NCI-H1436 (cell line): Measurements from ENCODE around the gene SPAG16.
"Not testable (repeated sequence)": the region's sequence is repeated elsewhere in the genome, so short reads cannot be mapped to it uniquely, and the experiment has no call there.

Source experiments
- DNase-seq: peaks from one replicate; lab custom pipeline; 2025; lab: John Stamatoyannopoulos, UW

Gene SPAG16

GRCh38 chr2:213703406-213704098 is 419.3 kb downstream of the SPAG16 start:
- DNase-seq, result no peak

- no peak for DNase-seq
These were observed 425.9 kb downstream of the SPAG16 start for GRCh38 chr2:213710164-213710563.

GRCh38 chr2:213718411-213718810 is 434.1 kb downstream of the SPAG16 start:
- DNase-seq, result not testable (repeated sequence)

- no peak for DNase-seq
These were observed 438.3 kb downstream of the SPAG16 start for GRCh38 chr2:213722565-213722964.

- DNase-seq, result no peak
These were observed 438.8 kb downstream of the SPAG16 start for GRCh38 chr2:213723041-213723560.

GRCh38 chr2:213723707-213724106 is 439.4 kb downstream of the SPAG16 start:
- DNase-seq, result no peak

- DNase-seq, result no peak
These were observed 441.8 kb downstream of the SPAG16 start for GRCh38 chr2:213726101-213726500.

GRCh38 chr2:213733893-213734292 is 449.6 kb downstream of the SPAG16 start:
- no peak for DNase-seq

GRCh38 chr2:213740453-213740852 is 456.2 kb downstream of the SPAG16 start:
- no peak for DNase-seq

GRCh38 chr2:213751446-213751845 is 467.2 kb downstream of the SPAG16 start:
- DNase-seq, result no peak

- DNase-seq, result no peak
These were observed 468.3 kb downstream of the SPAG16 start for GRCh38 chr2:213752575-213752974.

GRCh38 chr2:213757525-213757924 is 473.3 kb downstream of the SPAG16 start:
- no peak for DNase-seq

GRCh38 chr2:213763354-213763753 is 479.1 kb downstream of the SPAG16 start:
- DNase-seq, result no peak

GRCh38 chr2:213763963-213764362 is 479.7 kb downstream of the SPAG16 start:
- no peak for DNase-seq

- no peak for DNase-seq
These were observed 480.6 kb downstream of the SPAG16 start for GRCh38 chr2:213764849-213765248.

GRCh38 chr2:213766062-213766461 is 481.8 kb downstream of the SPAG16 start:
- no peak for DNase-seq

GRCh38 chr2:213766465-213766901 is 482.2 kb downstream of the SPAG16 start:
- DNase-seq, result no peak

- no peak for DNase-seq
These were observed 503.6 kb downstream of the SPAG16 start for GRCh38 chr2:213787869-213788268.

- no peak for DNase-seq
These were observed 505.7 kb downstream of the SPAG16 start for GRCh38 chr2:213789940-213790339.

- no peak for DNase-seq
These were observed 507.8 kb downstream of the SPAG16 start for GRCh38 chr2:213792045-213792444.

- DNase-seq, result peak; percentile 27
These were observed 522.0 kb downstream of the SPAG16 start for GRCh38 chr2:213806125-213806726.

- no peak for DNase-seq
These were observed 532.3 kb downstream of the SPAG16 start for GRCh38 chr2:213816583-213816982.

- DNase-seq, result no peak
These were observed 534.2 kb downstream of the SPAG16 start for GRCh38 chr2:213818436-213818835.

- DNase-seq, result no peak
These were observed 550.1 kb downstream of the SPAG16 start for GRCh38 chr2:213834331-213834730.
